IMR-90 (cell line): ENCODE data around the gene MEIS1. TPM values are rescaled to one million over a fixed set of nuclear protein-coding genes. Genes with fewer than 3 reads are reported as not detected.

Experiments
- ATAC-seq: fragments of 200-7000 bp; cut with Tn5 transposase; 2 replicates; pipeline ENCODE4 v1.9.1; 2020; ENCODE audit warnings: low read depth, mild to moderate bottlenecking, moderate library complexity
- BruUV-seq: library from RNA; stranded (reverse); fragments of 400-500 nt; replicated peaks from 2 replicates; lab custom pipeline; 2021; lab: Mats Ljungman, UMichigan
- CTCF ChIA-PET: fragments of 300-600 bp; formaldehyde crosslinking; extraction: SDS; loops from one replicate; lab custom pipeline; 2021; ENCODE audit warnings: antibody characterized with exemption; lab: Yijun Ruan, JAX
- POLR2A ChIA-PET: fragments of 300-600 bp; sonication (Branson Sonifier 250); formaldehyde crosslinking; loops from one replicate; lab custom pipeline; 2022; ENCODE audit warnings: antibody characterized with exemption; ENCODE audit not compliant: unreplicated experiment; lab: Charles Lee
- DNase-seq: peaks from one replicate; pipeline ENCODE4 v3.0.0; 2013
- H2AFZ ChIP-seq: replicated peaks from 2 replicates; pipeline ENCODE3; 2013; ENCODE audit warnings: low read length, mild to moderate bottlenecking; ENCODE audit not compliant: poor library complexity
- H2AK5ac ChIP-seq: 2 replicates; pipeline ENCODE4 v1.6.1; 2013; ENCODE audit warnings: low read depth, low read length, inconsistent platforms
- H2AK9ac ChIP-seq: replicated peaks from 2 replicates; pipeline ENCODE3; 2013; ENCODE audit warnings: mild to moderate bottlenecking, low read depth, low read length, moderate library complexity; ENCODE audit not compliant: poor library complexity
- H2BK120ac ChIP-seq: 2 replicates; pipeline ENCODE4 v1.6.1; 2013; ENCODE audit warnings: low read depth, low read length, inconsistent platforms
- H2BK15ac ChIP-seq: 3 replicates; pipeline ENCODE4 v1.6.1; 2013; ENCODE audit warnings: low read depth, low read length, inconsistent platforms
- H2BK20ac ChIP-seq: 2 replicates; pipeline ENCODE4 v1.6.1; 2013; ENCODE audit warnings: low read depth, mild to moderate bottlenecking, inconsistent platforms, low read length, moderate library complexity
- H2BK5ac ChIP-seq: 2 replicates; pipeline ENCODE4 v1.6.1; 2013; ENCODE audit warnings: mild to moderate bottlenecking, low read depth, low read length, inconsistent platforms; ENCODE audit not compliant: poor library complexity, severe bottlenecking
- H3K14ac ChIP-seq: replicated peaks from 2 replicates; pipeline ENCODE4 v1.6.1; 2013; ENCODE audit warnings: low read depth, low read length, inconsistent platforms
- H3K18ac ChIP-seq: 2 replicates; pipeline ENCODE4 v1.6.1; 2013; ENCODE audit warnings: low read depth, low read length, control low read depth
- H3K23ac ChIP-seq: 2 replicates; pipeline ENCODE4 v1.6.1; 2013; ENCODE audit warnings: low read depth, low read length, inconsistent platforms
- H3K27ac ChIP-seq: 2 replicates; pipeline ENCODE4 v1.5.1; 2013; ENCODE audit warnings: mild to moderate bottlenecking, control low read depth, low read length; ENCODE audit not compliant: insufficient read depth
- H3K27me3 ChIP-seq: 2 replicates; pipeline ENCODE4 v1.6.1; 2013; ENCODE audit warnings: low read length; ENCODE audit not compliant: control insufficient read depth, insufficient read depth
- H3K36me3 ChIP-seq: 2 replicates; pipeline ENCODE4 v1.6.1; 2013; ENCODE audit warnings: low read length, mixed read lengths; ENCODE audit not compliant: control insufficient read depth, insufficient read depth
- H3K4ac ChIP-seq: 2 replicates; pipeline ENCODE4 v1.6.1; 2013; ENCODE audit warnings: low read depth, low read length, inconsistent platforms
- H3K4me1 ChIP-seq: 2 replicates; pipeline ENCODE4 v1.6.1; 2013; ENCODE audit warnings: low read length, mixed read lengths; ENCODE audit not compliant: control insufficient read depth, insufficient read depth
- H3K4me2 ChIP-seq: 2 replicates; pipeline ENCODE4 v1.6.1; 2013; ENCODE audit warnings: low read depth, mild to moderate bottlenecking, control low read depth, low read length, moderate library complexity
- H3K4me3 ChIP-seq: 2 replicates; pipeline ENCODE4 v1.5.1; 2013; ENCODE audit warnings: low read depth, mild to moderate bottlenecking, control low read depth, low read length, moderate library complexity; ENCODE audit not compliant: insufficient read depth
- H3K56ac ChIP-seq: 2 replicates; pipeline ENCODE4 v1.6.1; 2013; ENCODE audit warnings: low read length, inconsistent platforms; ENCODE audit not compliant: insufficient read depth; ENCODE audit errors: extremely low read depth
- H3K79me1 ChIP-seq, 2 experiments: 2 replicates each; pipeline ENCODE4 v1.6.1; 2013; ENCODE audit warnings: low read length in 2 of 2, inconsistent platforms in 1 of 2, low read depth in 1 of 2
- H3K9ac ChIP-seq: 2 replicates; pipeline ENCODE4 v1.6.1; 2013; ENCODE audit warnings: low read depth, low read length, control low read depth
- H3K9me1 ChIP-seq: 2 replicates; pipeline ENCODE4 v1.6.1; 2013; ENCODE audit warnings: low read length, inconsistent platforms; ENCODE audit not compliant: insufficient read depth
- H3K9me3 ChIP-seq: 2 replicates; pipeline ENCODE4 v1.6.1; 2013; ENCODE audit warnings: low read length; ENCODE audit not compliant: control insufficient read depth, insufficient read depth
- H4K20me1 ChIP-seq: 2 replicates; pipeline ENCODE4 v1.6.1; 2013; ENCODE audit warnings: low read length, inconsistent platforms; ENCODE audit not compliant: insufficient read depth
- H4K5ac ChIP-seq: 2 replicates; pipeline ENCODE4 v1.6.1; 2013; ENCODE audit warnings: mild to moderate bottlenecking, low read depth, low read length, control low read depth
- H4K8ac ChIP-seq, 2 experiments: 2 replicates each; pipeline ENCODE4 v1.6.1; 2013; ENCODE audit warnings: low read depth in 2 of 2, low read length in 2 of 2, control low read depth in 1 of 2, inconsistent platforms in 1 of 2
- H4K91ac ChIP-seq: 2 replicates; pipeline ENCODE4 v1.6.1; 2013; ENCODE audit warnings: low read depth, low read length, inconsistent platforms; ENCODE audit not compliant: insufficient read depth
- BHLHE40 ChIP-seq: fragments of 150-350 bp; IDR thresholded peaks from 2 replicates; pipeline ENCODE4 v1.6.1; 2016; ENCODE audit warnings: mild to moderate bottlenecking, low read depth, low read length
- CEBPB ChIP-seq: IDR thresholded peaks from 2 replicates; pipeline ENCODE4 v1.6.1; 2012; ENCODE audit warnings: low read depth, low read length, improper control_type of control experiment
- CHD1 ChIP-seq: IDR thresholded peaks from 2 replicates; pipeline ENCODE4 v1.6.1; 2012; ENCODE audit warnings: low read depth, low read length, improper control_type of control experiment
- CTCF ChIP-seq: conservative IDR thresholded peaks from 2 replicates; pipeline ENCODE4 v1.5.1; 2012; ENCODE audit warnings: mild to moderate bottlenecking, low read depth, low read length, improper control_type of control experiment
- ELK1 ChIP-seq: fragments of 150-350 bp; IDR thresholded peaks from 2 replicates; pipeline ENCODE4 v1.6.1; 2016; ENCODE audit warnings: low read depth, mild to moderate bottlenecking, low read length, moderate library complexity, borderline replicate concordance
- FOS ChIP-seq: fragments of 150-350 bp; IDR thresholded peaks from 2 replicates; pipeline ENCODE4 v1.6.1; 2016; ENCODE audit warnings: low read depth, low read length
- MAFK ChIP-seq: IDR thresholded peaks from 2 replicates; pipeline ENCODE4 v1.6.1; 2012; ENCODE audit warnings: low read depth, low read length, improper control_type of control experiment
- MAZ ChIP-seq: IDR thresholded peaks from 2 replicates; pipeline ENCODE4 v1.6.1; 2012; ENCODE audit warnings: low read depth, mild to moderate bottlenecking, low read length, improper control_type of control experiment, moderate library complexity, borderline replicate concordance
- MXI1 ChIP-seq: IDR thresholded peaks from 2 replicates; pipeline ENCODE4 v1.6.1; 2012; ENCODE audit warnings: low read depth, mild to moderate bottlenecking, low read length, moderate library complexity, borderline replicate concordance
- NFE2L2 ChIP-seq: fragments of 150-350 bp; IDR thresholded peaks from 2 replicates; pipeline ENCODE4 v1.6.1; 2016; ENCODE audit warnings: low read depth, mild to moderate bottlenecking, low read length
- POLR2A ChIP-seq: IDR thresholded peaks from 2 replicates; pipeline ENCODE4 v1.6.1; 2012; ENCODE audit warnings: mild to moderate bottlenecking, low read depth, low read length
- RAD21 ChIP-seq: IDR thresholded peaks from 2 replicates; pipeline ENCODE4 v1.6.1; 2012; ENCODE audit warnings: low read length, improper control_type of control experiment
- RCOR1 ChIP-seq: IDR thresholded peaks from 2 replicates; pipeline ENCODE4 v1.6.1; 2012; ENCODE audit warnings: mild to moderate bottlenecking, low read length, improper control_type of control experiment; ENCODE audit not compliant: insufficient replicate concordance
- RFX5 ChIP-seq: IDR thresholded peaks from 2 replicates; pipeline ENCODE4 v1.8.0; 2012; ENCODE audit warnings: low read depth, mild to moderate bottlenecking, low read length, moderate library complexity
- SMC3 ChIP-seq: fragments of 150-350 bp; IDR thresholded peaks from 2 replicates; pipeline ENCODE4 v1.6.1; 2016; ENCODE audit warnings: low read depth, mild to moderate bottlenecking, antibody characterized with exemption, low read length, moderate library complexity
- USF2 ChIP-seq: fragments of 150-350 bp; IDR thresholded peaks from 2 replicates; pipeline ENCODE4 v1.6.1; 2017; ENCODE audit warnings: mild to moderate bottlenecking, antibody characterized with exemption, low read length, low read depth
- WGBS, 2 experiments: methylation state at CpG; one replicate each; pipeline versions ENCODE4 v1.1.5 to v1.1.7; 2013; ENCODE audit warnings: missing lambda C conversion rate in 2 of 2; ENCODE audit not compliant: insufficient read length in 1 of 2; ENCODE audit errors: extremely low coverage in 2 of 2; 5-methylcytosine and 5-hydroxymethylcytosine counted together
- dilution Hi-C: fragments of 300-500 bp; cut with HindIII; formaldehyde crosslinking; loops from one replicate; pipeline ENCODE4 v1.14.3; 2018; ENCODE audit warnings: low sequenced_read_pairs; ENCODE audit not compliant: unreplicated experiment
- in situ Hi-C: fragments of 300-500 bp; cut with MboI; formaldehyde crosslinking; loops from 3 replicates; pipeline ENCODE4 v1.14.3; 2019; ENCODE audit warnings: low sequenced_read_pairs, inconsistent platforms, mixed read lengths
- intact Hi-C: fragments of 100-400 bp; cut with micrococcal nuclease; formaldehyde crosslinking; loops from 2 replicates; pipeline ENCODE4 v1.10.0; 2022
- polyA plus RNA-seq, 3 experiments: library from polyadenylated mRNA; depleted of rRNA; stranded (reverse); fragments of >200 nt; gene quantifications; 2 replicates each; pipeline ENCODE4 v1.2.3, GENCODE V29; 2012; ENCODE audit warnings: low replicate concordance in 1 of 3
- total RNA-seq: library from RNA; depleted of rRNA; stranded (reverse); fragments of >200 nt; gene quantifications from 2 replicates; pipeline ENCODE4 v1.2.3, GENCODE V29; 2012

The MEIS1 gene
- total and polyA plus RNA-seq, 2 of the 4 experiments (the other 2 are of a cell fraction): 54.4 to 157 TPM

- dilution Hi-C loops (loop anchor here (25.0 kb wide), 1 partner anchor 777 kb away; no protein-coding TSS in a partner anchor), in situ Hi-C loops (loop anchor here (10.0 to 25.0 kb wide), 4 partner anchors 409 to 1602 kb away; no protein-coding TSS in a partner anchor), intact Hi-C loops (loop anchor here (2.0 to 5.0 kb wide), 5 partner anchors 139 to 1405 kb away; partner anchors contain the start of gene ETAA1)
- no peak for TF ChIP-seq RFX5
- TF ChIP-seq POLR2A: no peak
- TF ChIP-seq CEBPB: no peak
- no peak for TF ChIP-seq RCOR1
- TF ChIP-seq SMC3: no peak
- no peak for TF ChIP-seq MAZ
- TF ChIP-seq CTCF: no peak
- TF ChIP-seq ELK1: no peak
- no peak for TF ChIP-seq MXI1
- TF ChIP-seq MAFK: no peak
- TF ChIP-seq FOS: no peak
- no peak for TF ChIP-seq BHLHE40
- no peak for TF ChIP-seq CHD1
- no peak for TF ChIP-seq RAD21
- TF ChIP-seq USF2: no peak
- no peak for TF ChIP-seq NFE2L2
- DNase-seq (no peak), ATAC-seq (no peak)
- Histone ChIP-seq H2BK15ac (no peak overlapping the region), H2AFZ (no peak overlapping the region), H3K9me3 (no peaks in the 10 kb centered on the region), H2AK5ac (no peak overlapping the region), H4K8ac (peak overlapping the region in 1 of 2 experiments; percentile 61; a peak in 2 of 4 replicates), H3K56ac (peak overlapping the region; percentile 93), H4K20me1 (peaks cover 6% of the 10 kb centered on the region; the same call in 1 of the 2 replicates), H4K5ac (no peak overlapping the region), H4K91ac (peak overlapping the region; percentile 27), H3K9me1 (no peaks in the 10 kb centered on the region), H3K27me3 (no peaks in the 10 kb centered on the region), H3K23ac (peak overlapping the region; percentile 89), H3K18ac (peak overlapping the region; percentile 68), H2BK5ac (peak overlapping the region; percentile 98), H3K14ac (peak overlapping the region; percentile 78), H3K9ac (peak overlapping the region; percentile 100), H2BK120ac (peak overlapping the region; percentile 73), H3K79me1 (peaks cover 5 to 17% of the 10 kb centered on the region in 2 experiments; a peak in 1 of 4 replicates), H2AK9ac (no peak overlapping the region), H3K27ac (peak overlapping the region; percentile 99), H3K36me3 (peaks cover 28% of the 10 kb centered on the region), H3K4ac (peak overlapping the region; percentile 91), H3K4me3 (peak overlapping the region; percentile 99), H3K4me2 (no peak overlapping the region), H2BK20ac (no peak overlapping the region), H3K4me1 (peaks cover 5% of the 10 kb centered on the region; the same call in 1 of the 2 replicates)
- CTCF ChIA-PET: interaction anchor here (0.6 to 0.7 kb wide), 2 partner anchors 1281 to 1592 kb away, joined by 5 to 6 read pairs; no protein-coding TSS in a partner anchor
- POLR2A ChIA-PET: interaction anchor here (0.6 kb wide), 5 partner anchors 11 to 1911 kb away, joined by 3 to 7 read pairs (median 5); no protein-coding TSS in a partner anchor
- BruUV-seq: no TSS peak
- WGBS, 2 experiments: no CpG with 5 or more reads among the region's 15 CpGs
Measured at GRCh38 chr2:66435549-66435875, 587 bp downstream of the MEIS1 start.
